GM04504 (cell line): Measurements from ENCODE around the gene LEP.
A peak's percentile ranks its signal among the peaks of the same experiment; 100 is the strongest.

ENCODE experiments used
- DNase-seq: peaks from one replicate; pipeline ENCODE4 v3.0.0-alpha.2; 2012; ENCODE audit warnings: low read depth

Gene LEP

GRCh38 chr7:128247108-128247507 is 6.0 kb downstream of the LEP start:
- DNase-seq = no peak

GRCh38 chr7:128247640-128248194 is 6.6 kb downstream of the LEP start:
- DNase-seq = no peak

- DNase-seq = no peak
Observed at GRCh38 chr7:128251337-128251736, 10.3 kb downstream of the LEP start.

- no peak for DNase-seq
Observed at GRCh38 chr7:128253701-128254100, 12.6 kb downstream of the LEP start.

- no peak for DNase-seq
Observed at GRCh38 chr7:128254470-128254869, 13.4 kb downstream of the LEP start.

- no peak for DNase-seq
Observed at GRCh38 chr7:128255271-128255670, 14.2 kb downstream of the LEP start.

- no peak for DNase-seq
Observed at GRCh38 chr7:128257458-128257857, 16.4 kb downstream of the LEP start.

- no peak for DNase-seq
Observed at GRCh38 chr7:128259131-128260061, 18.3 kb downstream of the LEP start.

GRCh38 chr7:128260069-128260795 is 19.2 kb downstream of the LEP start:
- DNase-seq = no peak

GRCh38 chr7:128262273-128263028 is 21.4 kb downstream of the LEP start:
- no peak for DNase-seq

- DNase-seq = no peak
Observed at GRCh38 chr7:128263420-128263819, 22.3 kb downstream of the LEP start.

GRCh38 chr7:128264477-128264876 is 23.4 kb downstream of the LEP start:
- DNase-seq = no peak

GRCh38 chr7:128265156-128265905 is 24.3 kb downstream of the LEP start:
- DNase-seq = no peak

- no peak for DNase-seq
Observed at GRCh38 chr7:128265906-128266300, 24.8 kb downstream of the LEP start.

- no peak for DNase-seq
Observed at GRCh38 chr7:128266529-128266882, 25.4 kb downstream of the LEP start.

- DNase-seq = peak; percentile 44
Observed at GRCh38 chr7:128266883-128267594, 26.0 kb downstream of the LEP start.

GRCh38 chr7:128267595-128267924 is 26.5 kb downstream of the LEP start:
- DNase-seq = no peak

GRCh38 chr7:128268233-128268632 is 27.2 kb downstream of the LEP start:
- DNase-seq = no peak

GRCh38 chr7:128270826-128271272 is 29.8 kb downstream of the LEP start:
- no peak for DNase-seq

- no peak for DNase-seq
Observed at GRCh38 chr7:128271471-128271941, 30.4 kb downstream of the LEP start.
